A172 (cell line): ENCODE data around the gene WFDC2. TPM values are rescaled to one million over a fixed set of nuclear protein-coding genes. Genes with fewer than 3 reads are reported as not detected.
"Not testable (repeated sequence)": the region's sequence is repeated elsewhere in the genome, so short reads cannot be mapped to it uniquely, and the experiment has no call there.

ENCODE experiments used
- DNase-seq: peaks from one replicate; pipeline ENCODE4 v3.0.0-alpha.2; 2015; ENCODE audit warnings: low spot score
- total RNA-seq: library from RNA; depleted of rRNA; stranded (reverse); fragments of >200 nt; shearing (Covaris generic); gene quantifications from 2 replicates; pipeline ENCODE4 v1.2.3, GENCODE V29; 2014

WFDC2 gene
- total RNA-seq, 1 experiment from 2014 or later: not detected

- DNase-seq: no peak
Measured at GRCh38 chr20:45452238-45452637, 17.3 kb upstream of the WFDC2 start.

GRCh38 chr20:45452772-45453691, 16.5 kb upstream of the WFDC2 start:
- no peak for DNase-seq

- peak; percentile 13 for DNase-seq
Measured at GRCh38 chr20:45456632-45457031, 12.9 kb upstream of the WFDC2 start.

GRCh38 chr20:45459606-45460005, 9.9 kb upstream of the WFDC2 start:
- no peak for DNase-seq

- DNase-seq: no peak
Measured at GRCh38 chr20:45461225-45461624, 8.3 kb upstream of the WFDC2 start.

- DNase-seq: no peak
Measured at GRCh38 chr20:45462711-45463509, 6.6 kb upstream of the WFDC2 start.

GRCh38 chr20:45463709-45464108, 5.8 kb upstream of the WFDC2 start:
- DNase-seq: no peak

GRCh38 chr20:45465491-45466266, 3.9 kb upstream of the WFDC2 start:
- DNase-seq: no peak

- no peak for DNase-seq
Measured at GRCh38 chr20:45467172-45467571, 2.4 kb upstream of the WFDC2 start.

GRCh38 chr20:45467861-45468260, 1.7 kb upstream of the WFDC2 start:
- DNase-seq: no peak

- no peak for DNase-seq
Measured at GRCh38 chr20:45470262-45470931, 844 bp downstream of the WFDC2 start.

- no peak for DNase-seq
Measured at GRCh38 chr20:45470937-45471336, 1.4 kb downstream of the WFDC2 start.

- not testable (repeated sequence) for DNase-seq
Measured at GRCh38 chr20:45472286-45472685, 2.7 kb downstream of the WFDC2 start.

- not testable (repeated sequence) for DNase-seq
Measured at GRCh38 chr20:45477530-45478148, 8.1 kb downstream of the WFDC2 start.

GRCh38 chr20:45479822-45480221, 10.3 kb downstream of the WFDC2 start:
- no peak for DNase-seq

- DNase-seq: no peak
Measured at GRCh38 chr20:45484676-45485075, 15.1 kb downstream of the WFDC2 start.

- no peak for DNase-seq
Measured at GRCh38 chr20:45485388-45485787, 15.8 kb downstream of the WFDC2 start.

- no peak for DNase-seq
Measured at GRCh38 chr20:45487231-45487635, 17.7 kb downstream of the WFDC2 start.

GRCh38 chr20:45489083-45489531, 19.6 kb downstream of the WFDC2 start:
- peak; percentile 95 for DNase-seq

- no peak for DNase-seq
Measured at GRCh38 chr20:45495501-45495941, 26.0 kb downstream of the WFDC2 start.

- no peak for DNase-seq
Measured at GRCh38 chr20:45496166-45496565, 26.6 kb downstream of the WFDC2 start.
